ENCODE measurements around the gene MMP2.

Gene MMP2

GRCh38 chr16:55437625-55438024, 41.4 kb upstream of the MMP2 start:
- H3K27ac ChIP-seq (ENCODE audit: low read depth, low read length), result no peak overlapping the region

GRCh38 chr16:55438281-55438680, 40.7 kb upstream of the MMP2 start:
- Histone ChIP-seq H3K9ac (ENCODE audit: low read length) (no peak overlapping the region), H3F3A (ENCODE audit: insufficient read depth) (no peaks in the 10 kb centered on the region), H3K9me3 (ENCODE audit: insufficient read depth, low read length) (no peaks in the 10 kb centered on the region), H3K36me3 (ENCODE audit: low read length) (no peaks in the 10 kb centered on the region), H3K9me2 (replicated peaks; ENCODE audit: insufficient read depth, low read length) (no peaks in the 10 kb centered on the region), H3K27me3 (ENCODE audit: low read length) (no peaks in the 10 kb centered on the region), H2AFZ (ENCODE audit: low read depth, low read length, severe bottlenecking) (no peak overlapping the region), H3K4me2 (ENCODE audit: low read depth, low read length, poor library complexity, severe bottlenecking) (no peak overlapping the region), H3K79me2 (ENCODE audit: insufficient read depth, low read length) (no peaks in the 10 kb centered on the region), H3K27ac (ENCODE audit: low read depth, low read length) (no peak overlapping the region), H3K4me3 (ENCODE audit: insufficient read depth, low read length, poor library complexity, severe bottlenecking) (no peak overlapping the region), H4K20me1 (ENCODE audit: low read depth, low read length) (no peaks in the 10 kb centered on the region)
- TF ChIP-seq CTCF (IDR thresholded peaks at IDR 0.05; ENCODE audit: insufficient read depth, low read length, poor library complexity, severe bottlenecking) (no peak), EZH2phosphoT487 (conservative IDR thresholded peaks at IDR 0.05; ENCODE audit: low read length) (no peak)

More at GRCh38 chr16:55437625-55438024, 41.4 kb upstream of the MMP2 start:
- no peaks in the 10 kb centered on the region for H3F3A ChIP-seq (ENCODE audit: insufficient read depth)
- no peak overlapping the region for H3K9ac ChIP-seq (ENCODE audit: low read length)
- H3K4me2 ChIP-seq (ENCODE audit: low read depth, low read length, poor library complexity, severe bottlenecking), result no peak overlapping the region
- H3K27me3 ChIP-seq (ENCODE audit: low read length), result no peaks in the 10 kb centered on the region
- H3K79me2 ChIP-seq (ENCODE audit: insufficient read depth, low read length), result no peaks in the 10 kb centered on the region
- no peaks in the 10 kb centered on the region for H4K20me1 ChIP-seq (ENCODE audit: low read depth, low read length)
- H3K4me3 ChIP-seq (ENCODE audit: insufficient read depth, low read length, poor library complexity, severe bottlenecking), result no peak overlapping the region
- TF ChIP-seq CTCF (IDR thresholded peaks at IDR 0.05; ENCODE audit: insufficient read depth, low read length, poor library complexity, severe bottlenecking), result no peak
- TF ChIP-seq EZH2phosphoT487 (conservative IDR thresholded peaks at IDR 0.05; ENCODE audit: low read length), result no peak
- H3K9me2 ChIP-seq (replicated peaks; ENCODE audit: insufficient read depth, low read length), result no peaks in the 10 kb centered on the region
- no peaks in the 10 kb centered on the region for H3K36me3 ChIP-seq (ENCODE audit: low read length)
- H3K9me3 ChIP-seq (ENCODE audit: insufficient read depth, low read length), result no peaks in the 10 kb centered on the region
- no peak overlapping the region for H2AFZ ChIP-seq (ENCODE audit: low read depth, low read length, severe bottlenecking)

GRCh38 chr16:55439101-55439690, 39.8 kb upstream of the MMP2 start:
- Histone ChIP-seq H3K4me2 (ENCODE audit: low read depth, low read length, poor library complexity, severe bottlenecking) (no peak overlapping the region), H3F3A (ENCODE audit: insufficient read depth) (no peaks in the 10 kb centered on the region), H3K27ac (ENCODE audit: low read depth, low read length) (no peak overlapping the region), H4K20me1 (ENCODE audit: low read depth, low read length) (no peaks in the 10 kb centered on the region), H2AFZ (ENCODE audit: low read depth, low read length, severe bottlenecking) (no peak overlapping the region), H3K9ac (ENCODE audit: low read length) (no peak overlapping the region), H3K9me2 (replicated peaks; ENCODE audit: insufficient read depth, low read length) (no peaks in the 10 kb centered on the region), H3K36me3 (ENCODE audit: low read length) (no peaks in the 10 kb centered on the region), H3K79me2 (ENCODE audit: insufficient read depth, low read length) (no peaks in the 10 kb centered on the region), H3K9me3 (ENCODE audit: insufficient read depth, low read length) (no peaks in the 10 kb centered on the region), H3K4me3 (ENCODE audit: insufficient read depth, low read length, poor library complexity, severe bottlenecking) (no peak overlapping the region), H3K27me3 (ENCODE audit: low read length) (no peaks in the 10 kb centered on the region)
- TF ChIP-seq CTCF (IDR thresholded peaks at IDR 0.05; ENCODE audit: insufficient read depth, low read length, poor library complexity, severe bottlenecking) (no peak), EZH2phosphoT487 (conservative IDR thresholded peaks at IDR 0.05; ENCODE audit: low read length) (no peak)
